Osteoblast (primary cell): ENCODE data around the gene ARL15. TPM values are rescaled to one million over a fixed set of nuclear protein-coding genes. Genes with fewer than 3 reads are reported as not detected.

Experiments used
- DNase-seq: peaks from one replicate; pipeline ENCODE4 v3.0.0; 2011; ENCODE audit warnings: low spot score, mixed read lengths; ENCODE audit not compliant: insufficient read length; ENCODE audit errors: missing footprints
- H2AFZ ChIP-seq: 2 replicates; pipeline ENCODE4 v1.6.0; 2011; ENCODE audit warnings: mild to moderate bottlenecking, low read length
- H3K27ac ChIP-seq: 2 replicates; pipeline ENCODE4 v1.5.1; 2011; ENCODE audit warnings: mild to moderate bottlenecking, low read depth, low read length, moderate library complexity
- H3K27me3 ChIP-seq: 2 replicates; pipeline ENCODE4 v1.6.0; 2012; ENCODE audit warnings: mild to moderate bottlenecking, control low read depth, inconsistent platforms, low read length, moderate library complexity; ENCODE audit not compliant: insufficient read depth
- H3K36me3 ChIP-seq: 2 replicates; pipeline ENCODE4 v1.5.1; 2011; ENCODE audit warnings: mild to moderate bottlenecking, low read length, control low read depth, moderate library complexity; ENCODE audit not compliant: insufficient read depth
- H3K4me1 ChIP-seq: 2 replicates; pipeline ENCODE4 v1.5.1; 2011; ENCODE audit warnings: mild to moderate bottlenecking, low read length, control low read depth, moderate library complexity; ENCODE audit not compliant: insufficient read depth
- H3K4me2 ChIP-seq: 2 replicates; pipeline ENCODE4 v1.6.0; 2011; ENCODE audit warnings: mild to moderate bottlenecking, low read length; ENCODE audit not compliant: insufficient read depth
- H3K4me3 ChIP-seq: fragments of 200-600 bp; sonication (generic); 3 replicates; pipeline ENCODE4 v1.5.1; 2012; ENCODE audit warnings: mild to moderate bottlenecking, low read length, inconsistent platforms; ENCODE audit not compliant: insufficient read depth
- H3K79me2 ChIP-seq: 2 replicates; pipeline ENCODE4 v1.6.0; 2012; ENCODE audit warnings: mild to moderate bottlenecking, low read length, control low read depth, inconsistent platforms; ENCODE audit not compliant: insufficient read depth
- H3K9me3 ChIP-seq: 2 replicates; pipeline ENCODE4 v1.5.1; 2011; ENCODE audit warnings: low read depth, low read length, control low read depth
- H4K20me1 ChIP-seq: 2 replicates; pipeline ENCODE4 v1.6.0; 2012; ENCODE audit warnings: mild to moderate bottlenecking, low read length, control low read depth; ENCODE audit not compliant: insufficient read depth
- CTCF ChIP-seq: IDR thresholded peaks from 2 replicates; pipeline ENCODE4 v1.5.1; 2011; ENCODE audit warnings: mild to moderate bottlenecking, low read depth, low read length, moderate library complexity; ENCODE audit errors: extremely low read depth
- total RNA-seq: library from RNA; depleted of rRNA; stranded (reverse); fragments of >200 nt; gene quantifications from 2 replicates; pipeline ENCODE4 v1.2.3, GENCODE V29; 2012

Gene ARL15
- total RNA-seq, 1 donor, result 25.3 TPM

- DNase-seq, result no peak
- H3K4me3 ChIP-seq, result no peak overlapping the region
- H3K4me1 ChIP-seq, result peaks cover 10% of the 10 kb centered on the region
- no peak overlapping the region for H3K27ac ChIP-seq
- H4K20me1 ChIP-seq, result peaks cover 3% of the 10 kb centered on the region
- no peak for TF ChIP-seq CTCF
- H3K9me3 ChIP-seq, result no peaks in the 10 kb centered on the region
- no peaks in the 10 kb centered on the region for H3K36me3 ChIP-seq
- H3K79me2 ChIP-seq, result peaks cover 9% of the 10 kb centered on the region
- no peak overlapping the region for H3K4me2 ChIP-seq
- no peak overlapping the region for H2AFZ ChIP-seq
- no peaks in the 10 kb centered on the region for H3K27me3 ChIP-seq
Observed at GRCh38 chr5:54313311-54314270, 3.2 kb upstream of the ARL15 start.

GRCh38 chr5:54312499-54312898 is 2.1 kb upstream of the ARL15 start:
- no peaks in the 10 kb centered on the region for H3K27me3 ChIP-seq
- H2AFZ ChIP-seq, result no peak overlapping the region
- no peaks in the 10 kb centered on the region for H3K9me3 ChIP-seq
- H3K4me1 ChIP-seq, result peaks cover 10% of the 10 kb centered on the region
- no peak for DNase-seq
- H3K27ac ChIP-seq, result no peak overlapping the region
- peaks cover 3% of the 10 kb centered on the region for H4K20me1 ChIP-seq
- no peak overlapping the region for H3K4me2 ChIP-seq
- no peak for TF ChIP-seq CTCF
- no peaks in the 10 kb centered on the region for H3K36me3 ChIP-seq
- peaks cover 14% of the 10 kb centered on the region for H3K79me2 ChIP-seq
- H3K4me3 ChIP-seq, result no peak overlapping the region

- Histone ChIP-seq H3K9me3 (no peaks in the 10 kb centered on the region), H3K27me3 (no peaks in the 10 kb centered on the region), H3K4me2 (peak overlapping the region; percentile 100), H3K4me1 (peaks cover 10% of the 10 kb centered on the region), H3K36me3 (no peaks in the 10 kb centered on the region), H4K20me1 (peaks cover 5% of the 10 kb centered on the region), H3K27ac (peak overlapping the region; percentile 62), H3K79me2 (peaks cover 23% of the 10 kb centered on the region), H3K4me3 (peak overlapping the region; percentile 93), H2AFZ (peak overlapping the region; percentile 91)
- no peak for TF ChIP-seq CTCF
- no peak for DNase-seq
Observed at GRCh38 chr5:54311176-54311677, 854 bp upstream of the ARL15 start.

GRCh38 chr5:54309691-54310432 is 511 bp downstream of the ARL15 start:
- no peaks in the 10 kb centered on the region for H3K36me3 ChIP-seq
- H3K9me3 ChIP-seq, result no peaks in the 10 kb centered on the region
- no peaks in the 10 kb centered on the region for H3K27me3 ChIP-seq
- peaks cover 23% of the 10 kb centered on the region for H3K79me2 ChIP-seq
- peaks cover 10% of the 10 kb centered on the region for H3K4me1 ChIP-seq
- DNase-seq, result peak; percentile 77
- peak overlapping the region; percentile 62 for H3K27ac ChIP-seq
- peak overlapping the region; percentile 99 for H2AFZ ChIP-seq
- peaks cover 5% of the 10 kb centered on the region for H4K20me1 ChIP-seq
- peak overlapping the region; percentile 93 for H3K4me3 ChIP-seq
- peak overlapping the region; percentile 100 for H3K4me2 ChIP-seq
- no peak for TF ChIP-seq CTCF
